Activated naive CD8-positive, alpha-beta T cell treated with anti-CD3 and anti-CD28 coated beads, Interleukin-2, amount 50 U/mL, for 24 hours (primary cell): ENCODE data around the gene CACTIN.
A peak's percentile ranks its signal among the peaks of the same experiment; 100 is the strongest.
"Not testable (repeated sequence)": the region's sequence is repeated elsewhere in the genome, so short reads cannot be mapped to it uniquely, and the experiment has no call there.

Source experiments
- ATAC-seq: fragments of 150-1000 bp; cut with Tn5 transposase; one replicate; pipeline ENCODE4 v1.10.0; 2021
- DNase-seq: peaks from one replicate; pipeline ENCODE4 v3.0.0; 2021
- H3K27ac Mint-ChIP-seq: one replicate; pipeline ENCODE4 v1.8.0; 2021; ENCODE audit warnings: mild to moderate bottlenecking, mixed read lengths
- H3K27me3 Mint-ChIP-seq: one replicate; pipeline ENCODE4 v1.8.0; 2021; ENCODE audit warnings: mixed read lengths
- H3K36me3 Mint-ChIP-seq: one replicate; pipeline ENCODE4 v1.8.0; 2021; ENCODE audit warnings: low read depth, mixed read lengths
- H3K4me1 Mint-ChIP-seq: one replicate; pipeline ENCODE4 v1.8.0; 2021; ENCODE audit warnings: mixed read lengths
- H3K4me3 Mint-ChIP-seq: one replicate; pipeline ENCODE4 v1.8.0; 2021; ENCODE audit warnings: mild to moderate bottlenecking, moderate library complexity, mixed read lengths
- H3K9me3 Mint-ChIP-seq: one replicate; pipeline ENCODE4 v1.8.0; 2021; ENCODE audit warnings: mixed read lengths

CACTIN gene

GRCh38 chr19:3631053-3631861, 4.7 kb upstream of the CACTIN start:
- DNase-seq (no peak), ATAC-seq (no peak)
- Mint-ChIP-seq H3K9me3 (no peaks in the 10 kb centered on the region), H3K4me3 (no peak overlapping the region), H3K4me1 (peaks cover 9% of the 10 kb centered on the region), H3K27ac (no peak overlapping the region), H3K36me3 (no peaks in the 10 kb centered on the region), H3K27me3 (no peaks in the 10 kb centered on the region)

GRCh38 chr19:3628766-3629165, 2.2 kb upstream of the CACTIN start:
- not testable (repeated sequence) for H3K9me3 Mint-ChIP-seq, DNase-seq, ATAC-seq, H3K27me3 Mint-ChIP-seq, H3K27ac Mint-ChIP-seq, H3K36me3 Mint-ChIP-seq, H3K4me3 Mint-ChIP-seq
- H3K4me1 Mint-ChIP-seq: peaks cover 32% of the 10 kb centered on the region

- H3K4me1 Mint-ChIP-seq: peaks cover 32% of the 10 kb centered on the region
- H3K9me3 Mint-ChIP-seq: no peaks in the 10 kb centered on the region
- no peak for ATAC-seq
- no peak for DNase-seq
- H3K27ac Mint-ChIP-seq: peak overlapping the region; percentile 98
- H3K36me3 Mint-ChIP-seq: peaks cover under 1% of the 10 kb centered on the region
- H3K4me3 Mint-ChIP-seq: peak overlapping the region; percentile 95
- H3K27me3 Mint-ChIP-seq: no peaks in the 10 kb centered on the region
Observed at GRCh38 chr19:3627351-3627723, 747 bp upstream of the CACTIN start.

DNA sequence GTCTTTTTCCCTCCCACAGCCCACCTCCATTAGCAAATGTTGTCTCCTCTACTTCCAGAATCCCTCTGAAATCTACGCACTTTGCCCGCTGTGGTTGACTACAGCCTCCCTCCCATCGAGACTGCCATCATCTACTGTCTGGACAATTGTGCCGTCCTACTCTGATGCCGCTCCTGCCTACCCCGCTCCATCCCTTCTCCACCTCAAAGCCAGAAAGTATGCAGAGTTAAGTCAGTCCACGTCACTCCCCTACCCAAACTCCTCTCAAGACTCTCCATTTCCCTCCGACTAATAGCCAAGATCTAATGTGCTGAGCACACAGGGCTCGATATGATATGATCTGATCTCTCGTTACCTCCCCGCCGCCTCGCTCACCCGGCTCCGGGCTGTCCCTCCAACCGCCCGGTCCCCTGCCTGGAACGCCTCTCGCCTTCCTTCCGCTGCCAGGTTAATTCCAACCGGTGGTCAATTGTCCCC, 556 bp downstream of the CACTIN start:
- no peak for DNase-seq
- no peaks in the 10 kb centered on the region for H3K9me3 Mint-ChIP-seq
- peaks cover 2% of the 10 kb centered on the region for H3K36me3 Mint-ChIP-seq
- no peaks in the 10 kb centered on the region for H3K27me3 Mint-ChIP-seq
- H3K4me3 Mint-ChIP-seq: peak overlapping the region; percentile 95
- H3K4me1 Mint-ChIP-seq: peaks cover 32% of the 10 kb centered on the region
- H3K27ac Mint-ChIP-seq: peak overlapping the region; percentile 98
- no peak for ATAC-seq

GRCh38 chr19:3623716-3624115, 2.9 kb downstream of the CACTIN start:
- DNase-seq: no peak
- H3K4me3 Mint-ChIP-seq: no peak overlapping the region
- H3K36me3 Mint-ChIP-seq: peaks cover 2% of the 10 kb centered on the region
- no peaks in the 10 kb centered on the region for H3K27me3 Mint-ChIP-seq
- ATAC-seq: no peak
- H3K9me3 Mint-ChIP-seq: no peaks in the 10 kb centered on the region
- peaks cover 32% of the 10 kb centered on the region for H3K4me1 Mint-ChIP-seq
- H3K27ac Mint-ChIP-seq: no peak overlapping the region

GRCh38 chr19:3622224-3622623, 4.4 kb downstream of the CACTIN start:
- H3K9me3 Mint-ChIP-seq: no peaks in the 10 kb centered on the region
- no peak for ATAC-seq
- H3K27ac Mint-ChIP-seq: no peak overlapping the region
- H3K27me3 Mint-ChIP-seq: no peaks in the 10 kb centered on the region
- DNase-seq: no peak
- no peak overlapping the region for H3K4me3 Mint-ChIP-seq
- peaks cover 39% of the 10 kb centered on the region for H3K4me1 Mint-ChIP-seq
- peaks cover 2% of the 10 kb centered on the region for H3K36me3 Mint-ChIP-seq

DNA sequence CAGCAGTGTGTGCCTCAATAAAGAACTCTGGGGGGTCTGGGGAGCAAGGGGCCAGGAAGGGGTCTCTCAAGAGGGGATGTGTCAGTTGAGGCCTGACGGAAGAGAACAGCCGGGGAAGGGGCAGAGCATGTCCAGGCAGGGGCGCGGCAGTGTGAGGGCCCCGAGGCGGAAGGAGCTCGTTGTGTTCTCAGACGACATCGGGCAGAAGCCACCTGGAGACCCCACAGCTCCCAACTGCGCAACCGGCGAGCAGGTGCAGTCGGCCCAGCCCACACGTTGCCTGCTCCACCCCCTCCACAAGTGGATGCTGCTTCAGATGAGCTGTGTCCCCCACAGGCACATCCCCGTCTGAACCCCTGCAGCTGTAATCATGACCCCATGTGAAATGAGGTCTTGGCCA, 4.9 kb downstream of the CACTIN start:
- ATAC-seq: no peak
- H3K9me3 Mint-ChIP-seq: no peaks in the 10 kb centered on the region
- no peaks in the 10 kb centered on the region for H3K27me3 Mint-ChIP-seq
- peaks cover 2% of the 10 kb centered on the region for H3K36me3 Mint-ChIP-seq
- no peak overlapping the region for H3K27ac Mint-ChIP-seq
- DNase-seq: no peak
- H3K4me1 Mint-ChIP-seq: peaks cover 37% of the 10 kb centered on the region
- H3K4me3 Mint-ChIP-seq: no peak overlapping the region

DNA sequence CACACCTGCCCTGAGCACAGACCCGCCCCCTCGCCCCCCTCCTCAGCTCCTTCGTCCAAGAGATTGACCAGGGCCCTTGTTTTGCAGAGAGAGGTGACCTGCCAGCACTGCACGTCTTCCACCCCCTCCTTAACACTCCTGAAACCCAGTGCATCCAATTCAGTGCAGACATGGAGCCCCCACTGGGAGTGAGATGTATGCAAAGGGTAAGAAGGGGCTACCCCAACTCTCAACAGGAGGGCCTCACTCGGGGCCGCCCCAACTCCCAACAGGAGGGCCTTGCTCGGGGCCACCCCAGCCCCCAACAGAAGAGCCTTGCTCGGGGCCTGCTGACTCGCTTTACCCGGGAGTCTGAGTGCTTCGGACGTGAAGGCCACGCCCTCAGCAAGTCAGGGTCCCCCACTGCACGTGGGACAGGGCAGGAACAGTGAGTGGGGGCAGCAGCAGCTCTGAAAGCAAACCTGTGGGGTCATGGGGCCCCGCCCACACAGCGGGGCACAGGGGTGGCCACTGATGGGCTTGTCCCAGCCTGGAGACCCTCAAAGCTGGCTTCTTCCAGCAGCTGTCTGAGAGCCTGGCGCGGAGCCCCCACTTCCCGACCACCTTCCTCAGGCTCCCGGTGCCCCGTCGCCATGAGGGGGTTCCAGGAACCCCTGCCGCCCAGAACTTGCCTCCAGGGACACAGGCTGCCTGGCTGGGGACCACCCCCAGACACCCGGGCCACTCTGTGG, 5.6 kb downstream of the CACTIN start:
- DNase-seq: no peak
- H3K36me3 Mint-ChIP-seq: peaks cover 2% of the 10 kb centered on the region
- no peaks in the 10 kb centered on the region for H3K27me3 Mint-ChIP-seq
- H3K9me3 Mint-ChIP-seq: no peaks in the 10 kb centered on the region
- no peak overlapping the region for H3K27ac Mint-ChIP-seq
- peaks cover 32% of the 10 kb centered on the region for H3K4me1 Mint-ChIP-seq
- H3K4me3 Mint-ChIP-seq: no peak overlapping the region
- ATAC-seq: no peak

GRCh38 chr19:3620145-3620816, 6.3 kb downstream of the CACTIN start:
- H3K4me1 Mint-ChIP-seq: peaks cover 25% of the 10 kb centered on the region

GRCh38 chr19:3619631-3620012, 7.0 kb downstream of the CACTIN start:
- Mint-ChIP-seq H3K27me3 (no peaks in the 10 kb centered on the region), H3K9me3 (no peaks in the 10 kb centered on the region), H3K27ac (no peak overlapping the region), H3K4me1 (peaks cover 20% of the 10 kb centered on the region), H3K36me3 (peaks cover 2% of the 10 kb centered on the region), H3K4me3 (no peak overlapping the region)
- no peak for DNase-seq
- no peak for ATAC-seq

More at GRCh38 chr19:3620145-3620816, 6.3 kb downstream of the CACTIN start:
- ATAC-seq (no peak), DNase-seq (no peak)
- Mint-ChIP-seq H3K27me3 (no peaks in the 10 kb centered on the region), H3K27ac (no peak overlapping the region), H3K4me3 (no peak overlapping the region), H3K36me3 (peaks cover 2% of the 10 kb centered on the region), H3K9me3 (no peaks in the 10 kb centered on the region)

DNA sequence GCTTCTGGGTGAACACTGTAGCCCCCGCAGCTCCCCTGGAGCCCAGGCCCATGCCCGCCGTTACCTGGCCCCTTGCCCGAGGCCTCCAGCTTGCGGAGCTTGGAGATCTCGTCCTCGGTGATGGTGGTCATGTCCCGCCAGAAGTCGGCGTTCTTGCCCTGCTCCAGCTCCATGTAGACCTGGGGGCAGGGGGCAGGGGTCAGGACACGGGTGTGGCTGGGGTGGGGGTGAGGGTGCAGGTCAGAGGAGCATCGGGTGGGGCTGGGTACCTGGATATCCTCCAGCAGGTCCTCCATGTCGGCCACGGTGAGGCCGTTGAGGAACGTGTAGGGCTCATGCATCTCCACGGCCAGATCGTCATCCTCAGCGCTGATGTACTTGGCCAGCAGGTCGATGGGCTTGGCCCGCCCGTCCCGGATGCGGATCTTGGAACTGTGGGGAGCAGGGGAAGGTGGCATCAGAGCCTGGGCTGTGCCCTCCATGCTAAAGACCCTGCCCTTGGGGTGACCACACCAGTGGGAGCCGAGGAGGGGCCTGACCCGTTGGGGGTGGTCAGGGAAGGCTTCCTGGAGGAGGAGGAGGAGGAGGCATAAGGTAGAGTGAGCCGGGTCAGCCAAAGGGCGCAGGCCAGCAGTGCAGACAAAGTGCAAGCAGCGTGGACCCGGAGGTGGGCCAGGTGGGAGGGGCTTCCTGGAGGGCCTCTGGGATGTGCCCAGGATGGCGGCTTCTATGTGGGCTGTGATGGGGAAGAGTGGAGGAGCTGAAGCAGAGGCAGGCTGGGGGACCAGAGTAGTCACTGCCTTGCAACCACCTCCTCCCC, 7.6 kb downstream of the CACTIN start:
- H3K4me1 Mint-ChIP-seq: peaks cover 14% of the 10 kb centered on the region
- no peaks in the 10 kb centered on the region for H3K27me3 Mint-ChIP-seq
- ATAC-seq (no peak), DNase-seq (no peak)
- H3K9me3 Mint-ChIP-seq: no peaks in the 10 kb centered on the region
- H3K27ac Mint-ChIP-seq: no peak overlapping the region
- peaks cover 2% of the 10 kb centered on the region for H3K36me3 Mint-ChIP-seq
- H3K4me3 Mint-ChIP-seq: no peak overlapping the region

DNA sequence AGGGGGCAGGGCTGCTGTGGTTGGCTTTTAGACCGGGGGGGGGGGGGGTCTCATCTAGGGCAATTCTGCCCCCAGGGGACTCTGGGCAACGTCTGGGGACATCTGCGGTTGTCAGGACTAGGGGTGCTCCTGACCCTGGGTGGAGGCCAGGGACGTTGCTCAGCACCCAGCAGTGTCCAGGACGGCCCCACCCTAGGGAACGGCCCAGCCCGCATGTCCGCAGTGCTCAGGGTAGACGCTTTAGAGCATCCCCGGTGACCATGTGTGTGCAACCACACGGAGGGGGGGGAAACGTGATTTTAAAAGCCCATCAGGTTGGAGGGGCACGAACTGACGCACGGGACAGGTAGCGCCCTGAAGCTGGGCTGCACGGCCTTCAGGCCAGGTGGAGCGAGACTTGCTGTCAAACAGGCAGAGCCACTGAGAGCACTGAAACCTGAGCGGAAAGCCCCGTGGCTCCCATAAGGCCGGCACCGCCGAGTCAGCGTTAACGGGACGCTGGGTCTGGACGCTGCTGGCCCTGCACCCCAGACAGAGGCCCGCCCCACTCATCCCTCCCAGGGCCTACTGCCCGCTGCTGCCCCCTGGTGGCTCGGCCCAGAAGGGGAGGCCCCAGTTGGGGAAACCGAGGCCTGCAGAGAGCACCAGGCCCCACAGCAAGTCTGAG, 8.3 kb downstream of the CACTIN start:
- peak; percentile 31 for ATAC-seq
- H3K4me3 Mint-ChIP-seq: no peak overlapping the region
- no peaks in the 10 kb centered on the region for H3K9me3 Mint-ChIP-seq
- H3K27me3 Mint-ChIP-seq: no peaks in the 10 kb centered on the region
- H3K36me3 Mint-ChIP-seq: peaks cover 6% of the 10 kb centered on the region
- no peak overlapping the region for H3K27ac Mint-ChIP-seq
- H3K4me1 Mint-ChIP-seq: peaks cover 12% of the 10 kb centered on the region
- DNase-seq: peak; percentile 76

DNA sequence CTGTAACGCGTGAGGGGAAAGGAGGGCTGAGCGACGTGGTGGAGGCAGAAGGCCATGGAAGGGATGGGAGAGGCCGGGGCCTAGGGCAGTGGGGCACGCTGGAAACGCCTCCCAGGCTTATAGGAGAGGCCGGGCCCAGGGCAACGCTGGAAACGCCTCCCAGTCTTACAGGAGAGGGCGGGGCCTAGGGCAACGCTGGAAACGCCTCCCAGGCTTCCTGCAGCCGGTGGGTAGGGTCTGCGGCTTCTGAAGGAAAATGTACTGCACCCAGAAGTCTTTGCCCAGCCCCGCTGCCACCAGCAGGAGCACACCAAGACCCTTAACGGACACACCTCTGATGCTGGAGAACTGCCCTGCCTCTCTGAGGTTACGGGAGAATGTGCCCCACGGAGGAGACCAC, 9.1 kb downstream of the CACTIN start:
- peaks cover 6% of the 10 kb centered on the region for H3K36me3 Mint-ChIP-seq
- no peak overlapping the region for H3K4me3 Mint-ChIP-seq
- H3K27ac Mint-ChIP-seq: no peak overlapping the region
- ATAC-seq (no peak), DNase-seq (no peak)
- no peaks in the 10 kb centered on the region for H3K27me3 Mint-ChIP-seq
- H3K9me3 Mint-ChIP-seq: no peaks in the 10 kb centered on the region
- peaks cover 12% of the 10 kb centered on the region for H3K4me1 Mint-ChIP-seq
